Effector memory CD8-positive, alpha-beta T cell (primary cell): Measurements from ENCODE around the gene TNNI3K.

Source experiments
- ATAC-seq: fragments of 150-1000 bp; cut with Tn5 transposase; replicated peaks from 2 replicates; pipeline ENCODE4 v1.10.0; 2021; ENCODE audit warnings: mild to moderate bottlenecking, moderate library complexity
- DNase-seq, 3 experiments: peaks; one replicate each; pipeline ENCODE4 v3.0.0; 2021
- H3K27ac Mint-ChIP-seq, 2 donors: one replicate each; pipeline ENCODE4 v1.8.0; 2022; ENCODE audit warnings: mild to moderate bottlenecking in 2 of 2, mixed read lengths in 2 of 2, moderate library complexity in 2 of 2
- H3K27me3 Mint-ChIP-seq, 2 donors: one replicate each; pipeline ENCODE4 v1.8.0; 2022; ENCODE audit warnings: mixed read lengths in 2 of 2
- H3K36me3 Mint-ChIP-seq: one replicate; pipeline ENCODE4 v1.8.0; 2022; ENCODE audit warnings: mild to moderate bottlenecking, moderate library complexity, mixed read lengths; ENCODE audit not compliant: insufficient read depth
- H3K4me1 Mint-ChIP-seq, 2 donors: one replicate each; pipeline ENCODE4 v1.8.0; 2022; ENCODE audit warnings: low read depth in 2 of 2, mixed read lengths in 2 of 2
- H3K4me3 Mint-ChIP-seq, 2 donors: one replicate each; pipeline ENCODE4 v1.8.0; 2022; ENCODE audit warnings: mild to moderate bottlenecking in 2 of 2, mixed read lengths in 2 of 2, moderate library complexity in 2 of 2
- H3K9me3 Mint-ChIP-seq, 2 donors: one replicate each; pipeline ENCODE4 v1.8.0; 2022; ENCODE audit warnings: mixed read lengths in 2 of 2

TNNI3K gene

DNA sequence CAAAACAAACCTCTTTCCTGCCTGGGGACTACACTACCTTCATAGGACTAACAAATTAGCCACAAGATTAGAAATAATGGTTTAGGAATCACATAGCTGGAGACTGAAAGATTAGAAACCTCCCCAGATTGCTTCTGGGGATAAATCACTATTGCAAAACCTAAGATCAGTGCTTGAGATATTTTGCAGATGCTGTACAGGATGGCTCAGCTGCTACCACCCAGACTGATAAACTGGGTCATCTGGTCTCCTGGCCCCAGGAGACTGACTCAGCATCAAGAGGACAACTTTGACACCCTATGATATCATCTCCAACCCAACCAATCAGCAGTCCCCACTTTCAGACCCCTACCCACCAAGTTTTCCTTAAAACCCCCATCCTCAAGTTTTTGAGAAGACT, 140.2 kb downstream of the TNNI3K start:
- ATAC-seq, result no peak
- Mint-ChIP-seq H3K27me3 (peaks cover 0 to 2% of the 10 kb centered on the region in 2 donors), H3K9me3 (no peaks in the 10 kb centered on the region), H3K27ac (no peak overlapping the region), H3K4me1 (no peaks in the 10 kb centered on the region), H3K4me3 (no peak overlapping the region), H3K36me3 (no peaks in the 10 kb centered on the region)
- no peak for DNase-seq

GRCh38 chr1:74380252-74380651, 145.1 kb downstream of the TNNI3K start:
- Mint-ChIP-seq H3K4me3 (no peak overlapping the region), H3K4me1 (no peaks in the 10 kb centered on the region), H3K9me3 (no peaks in the 10 kb centered on the region), H3K36me3 (no peaks in the 10 kb centered on the region), H3K27me3 (peaks cover 0 to 6% of the 10 kb centered on the region in 2 donors), H3K27ac (no peak overlapping the region)
- no peak for DNase-seq
- no peak for ATAC-seq

GRCh38 chr1:74388855-74389254, 153.7 kb downstream of the TNNI3K start:
- Mint-ChIP-seq H3K4me3 (no peak overlapping the region), H3K4me1 (no peaks in the 10 kb centered on the region), H3K36me3 (no peaks in the 10 kb centered on the region), H3K27ac (no peak overlapping the region), H3K27me3 (no peaks in the 10 kb centered on the region), H3K9me3 (no peaks in the 10 kb centered on the region)
- no peak for ATAC-seq
- no peak for DNase-seq

GRCh38 chr1:74392186-74392585, 157.0 kb downstream of the TNNI3K start:
- Mint-ChIP-seq H3K27ac (no peak overlapping the region), H3K4me3 (no peak overlapping the region), H3K36me3 (no peaks in the 10 kb centered on the region), H3K9me3 (peaks cover 0 to 1% of the 10 kb centered on the region in 2 donors), H3K4me1 (no peaks in the 10 kb centered on the region), H3K27me3 (no peaks in the 10 kb centered on the region)
- DNase-seq (no peak), ATAC-seq (no peak)

DNA sequence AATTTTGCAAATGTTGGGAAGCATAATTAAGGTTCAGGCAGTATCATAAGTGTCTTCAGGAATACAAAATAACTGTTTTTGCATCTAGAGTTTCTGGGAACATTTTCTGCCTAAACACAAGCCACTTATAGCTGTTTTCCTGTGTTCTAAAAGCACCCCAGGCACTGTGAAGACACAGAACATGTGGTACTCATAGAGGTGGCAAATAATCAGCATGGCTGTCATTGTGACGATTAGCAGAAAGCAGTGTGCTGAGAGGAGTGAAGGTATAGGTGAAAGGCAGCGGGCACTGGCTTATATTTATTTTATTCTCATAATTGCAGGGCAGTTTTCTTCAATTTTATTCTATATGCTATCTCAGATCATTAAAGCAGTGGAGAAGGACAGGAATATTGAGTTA, 157.7 kb downstream of the TNNI3K start:
- Mint-ChIP-seq H3K27ac (no peak overlapping the region), H3K27me3 (no peaks in the 10 kb centered on the region), H3K4me1 (no peaks in the 10 kb centered on the region), H3K9me3 (peaks cover 0 to 3% of the 10 kb centered on the region in 2 donors), H3K4me3 (no peak overlapping the region), H3K36me3 (no peaks in the 10 kb centered on the region)
- ATAC-seq (no peak), DNase-seq (no peak)

DNA sequence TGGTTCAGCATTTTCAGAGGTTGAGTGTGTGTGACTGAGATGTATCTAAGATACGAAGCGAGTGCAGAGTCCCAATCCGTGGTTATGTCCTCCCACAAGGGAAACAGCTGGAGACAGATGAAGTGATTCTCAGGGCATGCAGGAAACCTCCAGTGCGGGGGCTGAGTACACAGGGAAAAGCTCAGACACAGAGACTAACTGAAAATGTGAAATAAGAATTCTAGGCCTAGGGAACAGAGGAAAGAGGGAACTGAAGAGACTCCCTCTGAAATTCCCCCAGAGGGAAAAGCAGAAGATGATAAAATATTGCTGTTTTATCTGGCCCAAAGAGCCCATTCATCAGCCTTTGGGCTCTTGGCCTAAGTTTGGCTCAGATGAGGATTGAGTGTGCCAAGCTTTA, 160.4 kb downstream of the TNNI3K start:
- no peak for DNase-seq
- Mint-ChIP-seq H3K27ac (no peak overlapping the region), H3K36me3 (no peaks in the 10 kb centered on the region), H3K4me1 (no peaks in the 10 kb centered on the region), H3K9me3 (peaks cover 0 to 3% of the 10 kb centered on the region in 2 donors), H3K27me3 (no peaks in the 10 kb centered on the region), H3K4me3 (no peak overlapping the region)
- ATAC-seq, result no peak

GRCh38 chr1:74396462-74396861, 161.3 kb downstream of the TNNI3K start:
- Mint-ChIP-seq H3K4me3 (no peak overlapping the region), H3K9me3 (peaks cover 0 to 3% of the 10 kb centered on the region in 2 donors), H3K36me3 (no peaks in the 10 kb centered on the region), H3K4me1 (no peaks in the 10 kb centered on the region), H3K27ac (no peak overlapping the region), H3K27me3 (no peaks in the 10 kb centered on the region)
- DNase-seq (no peak), ATAC-seq (no peak)

DNA sequence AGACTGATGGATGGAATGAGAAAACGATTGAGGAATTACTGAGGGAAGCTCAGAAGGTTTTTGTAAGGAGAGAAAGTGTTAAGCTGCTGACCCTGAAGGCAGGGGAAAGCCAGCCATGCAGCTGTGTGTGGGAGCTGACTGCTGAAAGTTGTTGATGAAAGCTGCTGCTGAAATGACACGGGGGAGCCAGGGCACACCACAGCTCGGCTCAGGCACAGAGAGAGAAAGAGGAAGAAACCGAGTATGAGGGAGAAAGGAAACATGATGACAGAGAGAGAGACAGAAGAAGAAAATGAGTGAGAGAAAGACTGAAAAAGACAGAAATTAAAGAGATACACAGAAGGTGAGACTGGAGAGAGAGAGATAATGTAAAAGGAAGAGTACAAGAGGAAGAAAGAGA, 161.7 kb downstream of the TNNI3K start:
- Mint-ChIP-seq H3K27me3 (no peaks in the 10 kb centered on the region), H3K9me3 (peaks cover 0 to 3% of the 10 kb centered on the region in 2 donors), H3K36me3 (no peaks in the 10 kb centered on the region), H3K4me3 (no peak overlapping the region), H3K4me1 (no peaks in the 10 kb centered on the region), H3K27ac (no peak overlapping the region)
- DNase-seq (no peak), ATAC-seq (no peak)

- Mint-ChIP-seq H3K4me1 (no peaks in the 10 kb centered on the region), H3K36me3 (no peaks in the 10 kb centered on the region), H3K9me3 (peaks cover 0 to 4% of the 10 kb centered on the region in 2 donors), H3K4me3 (no peak overlapping the region), H3K27me3 (no peaks in the 10 kb centered on the region), H3K27ac (no peak overlapping the region)
- DNase-seq, result no peak
- no peak for ATAC-seq
These were observed 164.1 kb downstream of the TNNI3K start for GRCh38 chr1:74399249-74399648.

GRCh38 chr1:74402873-74403272, 167.7 kb downstream of the TNNI3K start:
- Mint-ChIP-seq H3K4me1 (no peaks in the 10 kb centered on the region), H3K4me3 (no peak overlapping the region), H3K9me3 (peaks cover 0 to 3% of the 10 kb centered on the region in 2 donors), H3K27ac (no peak overlapping the region), H3K36me3 (no peaks in the 10 kb centered on the region), H3K27me3 (no peaks in the 10 kb centered on the region)
- no peak for ATAC-seq
- DNase-seq, result no peak

GRCh38 chr1:74403606-74404005, 168.4 kb downstream of the TNNI3K start:
- Mint-ChIP-seq H3K27ac (no peak overlapping the region), H3K27me3 (no peaks in the 10 kb centered on the region), H3K4me3 (no peak overlapping the region), H3K36me3 (no peaks in the 10 kb centered on the region), H3K4me1 (no peaks in the 10 kb centered on the region), H3K9me3 (peaks cover 0 to 3% of the 10 kb centered on the region in 2 donors)
- DNase-seq (no peak), ATAC-seq (no peak)

- no peak overlapping the region for H3K4me3 Mint-ChIP-seq
These were observed 171.6 kb downstream of the TNNI3K start for GRCh38 chr1:74406759-74407158.

GRCh38 chr1:74407902-74408301, 172.7 kb downstream of the TNNI3K start:
- H3K27ac Mint-ChIP-seq, result no peak overlapping the region
- peaks cover 0 to 3% of the 10 kb centered on the region in 2 donors for H3K9me3 Mint-ChIP-seq
- H3K4me3 Mint-ChIP-seq, result no peak overlapping the region
- H3K27me3 Mint-ChIP-seq, result no peaks in the 10 kb centered on the region
- H3K4me1 Mint-ChIP-seq, result no peaks in the 10 kb centered on the region
- peaks cover 2% of the 10 kb centered on the region for H3K36me3 Mint-ChIP-seq
- DNase-seq (no peak), ATAC-seq (no peak)

More at GRCh38 chr1:74406759-74407158, 171.6 kb downstream of the TNNI3K start:
- Mint-ChIP-seq H3K27me3 (no peaks in the 10 kb centered on the region), H3K36me3 (no peaks in the 10 kb centered on the region), H3K9me3 (peaks cover 0 to 3% of the 10 kb centered on the region in 2 donors), H3K27ac (no peak overlapping the region), H3K4me1 (no peaks in the 10 kb centered on the region)
- DNase-seq (no peak), ATAC-seq (no peak)

GRCh38 chr1:74412244-74412643, 177.1 kb downstream of the TNNI3K start:
- Mint-ChIP-seq H3K9me3 (peaks cover 0 to 2% of the 10 kb centered on the region in 2 donors), H3K27me3 (no peaks in the 10 kb centered on the region), H3K27ac (no peak overlapping the region)

DNA sequence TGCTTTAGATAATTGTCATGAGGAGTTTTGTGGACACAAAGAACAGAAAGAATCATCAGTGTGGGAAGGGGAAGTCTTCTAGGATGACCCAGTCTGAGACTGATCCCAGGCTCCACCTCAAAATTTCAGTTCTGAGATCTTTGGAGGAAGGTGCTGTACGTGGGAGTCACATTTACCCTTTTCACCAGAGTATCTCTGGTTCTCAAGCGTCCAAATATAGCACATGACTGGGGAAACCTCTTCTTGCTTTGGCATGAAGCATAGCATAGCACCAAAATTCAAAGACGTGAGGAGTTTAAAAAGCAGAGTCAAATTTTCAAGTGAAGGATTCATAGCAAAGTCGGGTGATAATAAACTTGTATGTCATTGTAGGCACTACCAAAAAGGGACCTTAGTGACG, 180.7 kb downstream of the TNNI3K start:
- no peak for DNase-seq
- H3K4me1 Mint-ChIP-seq, result no peaks in the 10 kb centered on the region
- no peak overlapping the region for H3K27ac Mint-ChIP-seq
- peaks cover 0 to 2% of the 10 kb centered on the region in 2 donors for H3K9me3 Mint-ChIP-seq
- H3K27me3 Mint-ChIP-seq, result no peaks in the 10 kb centered on the region
- ATAC-seq, result no peak
- H3K36me3 Mint-ChIP-seq, result peaks cover 2% of the 10 kb centered on the region
- no peak overlapping the region for H3K4me3 Mint-ChIP-seq

More at GRCh38 chr1:74412244-74412643, 177.1 kb downstream of the TNNI3K start:
- H3K4me1 Mint-ChIP-seq, result no peaks in the 10 kb centered on the region
- peaks cover 2% of the 10 kb centered on the region for H3K36me3 Mint-ChIP-seq
- no peak overlapping the region for H3K4me3 Mint-ChIP-seq
- ATAC-seq (no peak), DNase-seq (no peak)
